Activated CD4-positive, alpha-beta T cell treated with anti-CD3 and anti-CD28 coated beads for 24 hours (primary cell): ENCODE data around the gene DLX1.
"Not testable (repeated sequence)": the region's sequence is repeated elsewhere in the genome, so short reads cannot be mapped to it uniquely, and the experiment has no call there.

Experiments
- DNase-seq, 2 donors: peaks; one replicate each; pipeline ENCODE4 v3.0.0-alpha.2; 2020; ENCODE audit warnings: low read depth in 2 of 2

Gene DLX1

DNA sequence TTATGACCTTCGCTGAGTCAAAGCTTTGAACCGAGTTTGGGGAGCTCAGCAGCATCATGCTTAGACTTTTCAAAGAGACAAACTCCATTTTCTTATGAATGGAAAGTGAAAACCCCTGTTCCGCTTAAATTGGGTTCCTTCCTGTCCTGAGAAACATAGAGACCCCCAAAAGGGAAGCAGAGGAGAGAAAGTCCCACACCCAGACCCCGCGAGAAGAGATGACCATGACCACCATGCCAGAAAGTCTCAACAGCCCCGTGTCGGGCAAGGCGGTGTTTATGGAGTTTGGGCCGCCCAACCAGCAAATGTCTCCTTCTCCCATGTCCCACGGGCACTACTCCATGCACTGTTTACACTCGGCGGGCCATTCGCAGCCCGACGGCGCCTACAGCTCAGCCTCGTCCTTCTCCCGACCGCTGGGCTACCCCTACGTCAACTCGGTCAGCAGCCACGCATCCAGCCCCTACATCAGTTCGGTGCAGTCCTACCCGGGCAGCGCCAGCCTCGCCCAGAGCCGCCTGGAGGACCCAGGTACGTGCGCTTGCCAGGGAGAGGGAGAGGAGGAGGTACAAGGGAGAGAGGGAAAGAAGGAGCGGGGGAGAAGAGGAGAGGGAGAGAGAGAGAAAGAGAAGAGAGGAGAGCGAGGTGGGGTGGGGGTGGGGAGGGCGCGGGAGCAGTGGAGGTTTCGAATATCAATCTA, at the start of gene DLX1:
Gene DLX1 (plus strand): TSS at position 48 of the 700 bp plus-strand sequence. CDS start 171 bp downstream, at position 219.
- no peak for DNase-seq

DNA sequence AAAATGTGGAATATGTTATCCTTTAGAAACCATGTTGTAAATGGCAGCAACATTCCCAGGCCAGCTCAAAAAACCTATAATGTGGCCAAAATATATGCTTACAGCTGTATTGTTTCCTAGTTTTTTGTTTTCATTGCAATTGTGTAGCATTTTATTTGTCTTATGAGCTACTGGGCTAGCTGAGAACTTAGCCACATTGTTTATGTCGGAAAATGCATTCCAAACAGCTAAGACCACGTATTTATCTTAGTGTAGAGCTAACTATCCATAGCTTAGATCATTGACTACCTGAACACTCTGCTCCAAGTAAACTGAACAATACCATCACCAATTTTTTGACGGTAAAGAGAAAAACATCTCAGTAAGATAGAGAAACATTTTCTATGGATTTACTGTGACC, 47.2 kb upstream of the DLX1 start:
- DNase-seq, result no peak

DNA sequence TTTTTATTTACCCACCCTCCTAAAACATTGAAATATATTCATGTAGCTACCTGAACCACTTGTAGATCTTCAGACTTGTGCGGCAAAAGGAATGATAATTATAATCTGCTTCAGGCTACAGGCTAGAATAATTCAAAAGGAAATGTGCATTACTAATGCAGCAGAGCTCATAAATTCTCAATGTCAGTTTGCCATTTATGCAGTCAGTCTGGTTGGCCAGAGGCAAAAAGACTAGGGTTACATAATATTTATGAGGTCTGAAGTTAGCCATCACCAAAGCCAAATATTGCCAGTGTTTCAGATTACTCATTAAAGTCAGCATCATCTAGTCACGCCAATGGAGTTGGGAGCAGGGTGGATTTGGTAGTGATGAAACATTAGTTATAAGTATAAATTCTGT, 46.7 kb upstream of the DLX1 start:
- no peak for DNase-seq

DNA sequence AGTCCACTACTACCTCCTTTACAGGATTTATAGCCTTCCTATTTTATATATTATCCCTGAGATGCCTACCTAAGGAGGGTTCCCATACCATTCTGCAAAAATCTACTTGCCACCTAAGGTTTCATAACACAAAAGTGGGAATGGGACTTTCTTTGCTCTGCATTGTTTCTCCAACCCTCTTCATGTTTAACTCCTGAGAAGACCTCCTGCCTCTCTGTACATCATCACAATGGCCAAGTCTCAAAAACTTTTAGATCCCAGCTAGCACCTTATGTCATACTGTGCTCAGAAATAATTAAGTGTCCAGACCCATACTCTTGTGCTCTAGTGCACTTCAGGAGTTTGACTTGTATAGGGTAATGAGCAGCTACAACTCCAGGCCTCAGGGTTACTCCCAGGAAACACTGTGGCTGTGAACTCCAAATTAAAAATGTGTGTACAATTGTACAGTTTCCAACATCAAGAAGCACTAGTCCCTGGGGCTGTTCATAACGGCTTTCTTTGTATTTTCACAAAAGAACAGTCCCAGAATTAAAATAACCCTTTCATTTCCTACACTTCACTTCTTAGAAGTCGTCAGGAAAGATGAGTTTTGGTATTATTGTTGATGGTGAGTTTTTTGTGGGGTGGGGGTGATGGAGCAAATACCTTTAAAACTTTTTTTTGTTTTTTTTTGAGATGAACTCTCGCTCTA, 46.1 kb upstream of the DLX1 start:
- DNase-seq, result no peak

DNA sequence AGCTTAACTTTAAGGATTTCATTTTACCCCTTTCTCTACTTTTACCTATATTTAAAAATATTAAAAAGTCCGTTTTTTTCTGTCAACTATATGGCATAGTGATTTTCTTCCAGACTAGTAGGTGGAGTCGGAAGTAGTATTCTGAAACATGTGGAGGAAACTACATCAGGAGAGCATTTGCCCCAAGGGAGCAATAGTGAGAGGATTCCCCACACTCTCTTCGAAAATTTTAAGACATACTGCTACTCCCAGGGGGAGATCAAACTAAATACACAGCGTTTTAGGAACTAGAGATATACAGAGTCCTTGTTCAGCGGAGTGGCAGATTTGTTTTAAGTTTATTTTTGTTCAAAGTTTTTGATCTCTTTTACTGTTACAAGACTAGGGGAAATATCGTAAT, 45.0 kb upstream of the DLX1 start:
- DNase-seq, result no peak

DNA sequence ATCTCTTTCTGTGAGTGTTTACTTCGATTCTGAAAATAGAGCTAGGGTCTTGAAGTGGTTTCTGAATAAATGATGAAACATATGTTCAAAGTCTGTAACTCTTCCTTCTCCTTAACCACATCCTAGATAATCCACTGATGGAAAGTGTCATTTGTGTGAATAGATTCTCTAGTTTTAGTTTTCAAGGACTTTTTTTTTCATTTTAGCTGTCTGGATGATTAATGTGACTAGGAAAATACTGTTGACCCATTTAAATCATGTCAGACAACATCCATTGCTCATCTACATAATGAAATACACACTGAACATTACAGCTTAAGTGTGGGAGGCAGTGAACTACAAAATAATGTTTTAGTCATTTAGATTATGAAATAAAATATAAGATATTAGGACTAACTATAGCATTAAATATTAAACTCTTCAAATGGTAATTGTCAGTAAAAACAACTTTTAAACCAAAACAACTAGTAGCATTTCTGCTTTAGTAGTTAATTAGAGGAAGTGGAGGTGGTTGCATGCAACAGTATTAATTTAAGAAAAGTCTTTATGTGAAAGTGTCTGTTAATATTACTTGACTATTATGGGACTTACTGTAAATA, 39.1 kb upstream of the DLX1 start:
- DNase-seq, result no peak

DNA sequence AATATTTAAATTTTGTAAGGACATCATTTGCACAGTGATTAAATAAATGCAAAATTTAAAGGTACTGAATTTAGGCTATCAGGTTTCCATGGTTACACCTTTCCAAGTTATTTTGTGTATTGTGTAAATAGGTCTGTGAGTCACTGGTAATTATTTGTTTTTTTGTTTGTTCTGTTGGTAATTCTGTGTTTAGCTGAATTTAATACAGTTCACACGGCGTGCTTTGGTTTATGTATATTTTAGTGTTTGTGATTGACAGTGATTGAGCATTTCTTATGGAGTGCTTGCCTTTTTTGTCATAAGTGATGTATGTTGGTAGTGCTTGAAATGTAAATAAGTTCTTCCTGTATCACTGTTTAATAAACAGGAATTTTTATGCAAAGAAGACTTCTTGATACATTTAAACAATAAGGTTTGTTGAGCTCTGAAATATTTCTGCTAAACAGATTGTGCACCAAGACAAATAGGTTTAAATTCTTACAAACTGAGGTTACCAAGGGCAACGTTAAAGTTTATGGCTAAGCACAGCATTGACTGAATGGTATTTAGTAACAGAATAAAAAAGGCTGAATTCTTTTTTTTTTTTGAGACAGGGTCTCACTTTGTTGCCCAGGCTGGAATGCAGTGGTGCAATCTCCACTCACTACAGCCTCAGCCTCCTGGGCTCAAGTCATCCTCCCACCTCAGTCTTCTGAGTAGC, 38.3 kb upstream of the DLX1 start:
- DNase-seq, result no peak

DNA sequence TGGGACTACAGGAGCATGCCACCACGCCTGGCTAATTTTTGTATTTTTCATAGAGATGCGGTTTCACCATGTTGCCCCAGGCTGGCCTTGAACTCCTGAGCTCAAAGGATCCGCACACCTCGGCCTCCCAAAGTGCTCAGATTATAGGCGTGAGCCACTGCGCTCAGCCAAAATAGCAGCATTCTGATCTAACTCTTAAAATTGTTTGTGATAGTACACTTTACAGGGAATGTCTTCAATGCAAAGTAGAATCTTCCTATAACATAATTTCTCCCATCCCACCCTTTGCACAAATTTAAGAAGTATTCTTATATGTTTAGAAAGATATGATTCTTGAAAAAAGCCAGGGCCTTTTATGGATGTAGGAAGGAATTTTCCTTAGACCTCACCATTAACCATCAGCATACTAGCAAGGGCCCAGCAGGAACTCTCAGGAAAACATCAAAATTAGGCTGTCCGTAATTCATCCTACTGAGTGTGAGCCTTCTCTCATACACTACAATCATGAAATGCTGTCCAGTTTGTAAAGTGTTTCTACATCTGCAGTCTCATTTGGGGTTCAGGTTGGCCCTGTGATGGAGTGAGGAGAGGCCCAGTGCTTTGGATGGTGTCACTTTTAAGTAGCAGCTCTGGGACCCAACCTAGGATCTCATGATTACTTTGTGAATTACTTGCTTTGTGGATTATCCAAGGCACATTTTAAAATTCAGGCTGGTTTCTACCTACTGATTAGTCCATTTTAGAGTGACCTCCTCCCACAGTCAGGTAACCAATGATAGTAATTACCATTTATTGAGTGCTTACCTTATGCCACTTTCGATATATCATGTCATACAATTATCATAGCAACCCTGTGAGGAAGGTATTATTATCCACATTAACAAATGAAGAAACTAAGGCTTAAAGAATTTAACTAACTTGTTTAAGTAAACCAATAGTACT, 37.5 kb upstream of the DLX1 start:
- DNase-seq, result no peak

DNA sequence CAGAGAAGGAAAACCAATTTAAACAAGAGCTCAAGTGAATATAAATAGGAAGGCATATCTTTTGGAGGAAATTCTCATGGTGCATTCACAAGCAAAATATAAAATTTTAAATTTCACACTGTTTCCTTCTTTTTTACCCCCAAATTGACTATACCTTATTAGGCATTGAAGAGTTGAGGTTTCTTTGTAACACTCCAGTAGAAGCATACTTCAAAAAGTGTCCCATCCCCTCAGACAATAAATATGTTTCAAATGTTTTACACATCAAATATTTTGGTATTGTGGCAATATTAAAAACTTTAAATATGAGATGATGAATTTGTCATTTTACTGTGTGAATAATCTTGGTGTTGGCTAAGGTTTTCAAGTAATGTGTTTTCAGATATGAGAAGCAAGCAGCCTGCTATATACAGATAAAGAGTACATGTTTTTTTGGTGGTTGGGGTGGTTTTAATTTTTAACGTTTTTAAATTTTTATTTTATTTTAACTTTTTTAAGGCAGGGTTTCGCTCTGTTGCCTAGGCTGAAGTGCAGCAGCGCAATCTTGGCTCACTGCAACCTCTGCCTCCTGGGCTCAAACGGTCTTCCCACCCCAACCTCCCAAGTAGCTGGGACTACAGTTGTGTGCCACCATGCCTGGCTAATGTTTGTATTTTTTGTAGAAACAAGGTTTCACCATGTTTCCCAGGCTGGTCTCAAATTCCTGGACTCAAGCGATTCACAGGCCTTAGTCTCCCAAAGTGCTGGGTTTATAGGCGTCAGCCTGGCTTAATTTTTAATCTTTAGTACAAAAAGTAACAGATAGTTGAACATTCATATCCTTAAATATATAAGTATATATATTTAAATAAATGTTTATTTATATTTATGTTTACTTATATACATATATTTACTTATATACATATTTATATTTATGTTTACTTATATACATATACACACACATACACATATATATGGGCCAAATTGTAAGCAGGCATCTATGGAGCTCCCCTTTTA, 36.5 kb upstream of the DLX1 start:
- DNase-seq, result no peak

DNA sequence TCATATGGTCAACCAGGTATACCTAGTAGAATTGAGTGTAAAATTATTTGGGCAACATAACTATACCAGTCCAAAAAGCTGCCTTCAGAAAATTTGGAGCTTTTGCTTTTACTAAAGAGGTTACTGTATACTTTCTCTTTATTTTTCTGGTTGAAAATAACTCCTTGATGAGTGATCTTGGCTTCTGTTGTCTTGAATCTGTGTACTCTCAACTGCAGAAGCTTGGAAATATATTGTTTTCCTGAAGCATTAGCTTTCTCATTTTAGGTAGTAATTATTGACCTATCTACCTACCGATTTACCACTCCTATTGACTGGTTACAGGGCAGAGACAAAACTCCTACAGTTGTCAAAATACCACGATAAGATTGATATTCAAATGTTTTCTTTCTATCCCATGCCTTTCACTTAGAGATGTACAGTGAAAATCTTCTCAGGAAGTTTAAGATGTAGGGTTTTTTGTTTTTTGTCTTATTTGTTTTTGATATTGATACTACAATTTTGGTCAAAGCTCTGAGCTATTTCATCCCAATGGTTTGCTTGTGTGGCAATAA, 35.7 kb upstream of the DLX1 start:
- no peak for DNase-seq

DNA sequence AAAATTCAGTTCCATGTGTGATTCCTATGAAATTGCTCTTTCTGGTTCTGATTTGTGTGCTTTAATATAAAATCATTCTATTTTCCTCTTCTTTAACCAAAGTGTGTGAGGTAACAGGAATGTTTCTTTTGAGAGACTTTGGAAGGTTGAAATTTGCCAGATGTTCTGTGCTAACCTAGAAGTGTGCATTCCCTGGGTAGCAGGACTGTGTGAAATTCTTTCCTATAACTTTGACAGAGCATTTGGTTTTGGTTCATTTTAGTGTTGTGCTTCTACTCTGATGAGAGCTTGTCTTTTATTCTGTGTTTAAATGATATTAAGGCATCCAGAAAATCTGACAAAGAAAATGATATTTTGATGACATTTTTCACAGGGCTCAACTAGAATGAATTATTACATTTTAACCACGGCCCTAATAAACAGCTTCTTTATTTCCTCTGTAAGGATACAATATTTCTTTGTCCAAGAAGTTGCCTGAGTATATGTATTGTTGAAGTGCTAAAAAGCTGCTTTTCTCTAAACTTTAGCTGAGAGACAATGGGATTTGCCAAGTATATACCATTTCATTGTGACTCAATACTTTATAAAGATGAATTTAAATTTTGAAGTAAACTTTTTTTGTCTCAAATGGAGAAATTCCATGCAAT, 34.7 kb upstream of the DLX1 start:
- no peak for DNase-seq

DNA sequence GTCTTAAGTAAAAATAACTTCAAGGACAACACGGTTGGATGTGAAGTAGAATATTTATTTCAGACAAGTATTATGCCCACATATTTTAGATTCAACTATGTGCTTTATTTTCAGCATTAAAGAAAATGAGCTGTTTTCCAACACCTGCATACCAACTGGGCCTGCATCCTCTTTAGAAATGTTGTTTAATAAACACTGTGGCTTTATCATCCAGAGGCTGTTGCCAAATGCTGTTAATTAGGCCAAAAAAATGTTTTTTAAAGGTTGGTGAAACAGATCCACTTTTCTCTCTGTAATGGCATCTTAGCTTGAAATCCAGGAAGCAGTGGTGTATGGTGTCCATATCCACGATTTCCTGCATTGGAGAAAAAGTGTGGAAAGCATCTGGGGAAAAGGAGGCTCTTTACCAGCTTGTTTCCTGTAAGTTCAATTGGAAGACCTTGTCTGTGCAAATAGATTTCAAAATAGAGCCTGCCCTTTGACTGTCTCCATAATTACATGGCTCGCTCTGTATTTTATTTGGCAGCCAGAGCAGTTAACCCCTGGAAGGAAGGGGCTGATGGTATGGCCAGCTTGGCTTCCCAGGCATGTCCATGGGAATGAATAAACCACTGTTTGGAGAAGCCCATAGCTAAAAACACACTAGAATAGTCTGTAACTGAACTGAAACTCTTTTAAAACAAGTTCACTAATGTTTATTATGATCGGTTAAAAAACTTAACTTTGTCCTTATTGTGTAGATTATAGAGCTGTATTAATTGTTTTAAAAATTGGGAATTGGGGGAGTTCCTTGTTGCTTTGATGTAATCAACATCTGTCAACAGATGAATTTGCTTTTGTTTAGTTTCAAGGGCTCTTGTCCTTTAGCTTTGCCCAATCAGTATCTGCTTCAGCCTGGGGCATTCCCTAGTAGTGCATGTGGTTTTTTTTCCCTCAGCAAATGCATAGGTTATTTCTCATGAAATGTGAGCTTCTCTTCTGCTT, 33.0 kb upstream of the DLX1 start:
- DNase-seq, result no peak

DNA sequence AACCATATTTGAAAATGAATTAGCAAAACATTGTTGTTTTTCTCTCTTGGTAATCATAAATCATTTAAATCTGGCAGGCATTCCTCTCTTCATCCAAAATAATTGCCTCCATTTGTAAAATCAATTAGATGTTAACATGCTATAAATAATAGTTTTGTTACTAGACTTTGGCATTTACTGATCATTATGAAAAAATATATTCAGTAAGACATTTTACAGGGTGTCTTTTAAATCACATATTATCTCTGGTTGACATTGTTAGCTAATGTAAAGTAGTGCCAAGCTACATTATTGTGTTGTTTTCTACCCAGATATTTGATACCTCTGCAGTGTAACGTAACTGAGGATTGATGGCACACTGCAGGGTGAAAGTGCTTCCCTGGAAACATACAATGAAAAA, 31.8 kb upstream of the DLX1 start:
- DNase-seq, result no peak

DNA sequence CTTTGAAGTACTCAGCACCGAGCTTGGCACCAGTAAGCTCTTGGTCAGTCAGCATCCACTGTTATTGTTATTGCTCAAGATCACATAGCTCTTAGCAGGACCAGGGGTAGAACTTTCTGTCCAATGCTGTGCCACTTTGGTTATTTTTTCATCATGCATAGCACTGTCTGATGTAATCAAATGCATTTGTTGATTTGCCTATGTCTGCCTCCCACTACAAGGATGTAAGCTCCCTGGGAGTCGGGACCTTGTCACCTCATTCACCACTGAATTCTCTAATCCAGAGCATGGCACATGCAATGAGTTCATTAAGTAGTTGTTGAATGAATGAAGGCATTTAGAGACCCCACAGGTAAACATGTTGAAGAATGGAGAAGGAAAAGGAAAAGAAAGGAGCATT, 29.0 kb upstream of the DLX1 start:
- DNase-seq, result no peak

DNA sequence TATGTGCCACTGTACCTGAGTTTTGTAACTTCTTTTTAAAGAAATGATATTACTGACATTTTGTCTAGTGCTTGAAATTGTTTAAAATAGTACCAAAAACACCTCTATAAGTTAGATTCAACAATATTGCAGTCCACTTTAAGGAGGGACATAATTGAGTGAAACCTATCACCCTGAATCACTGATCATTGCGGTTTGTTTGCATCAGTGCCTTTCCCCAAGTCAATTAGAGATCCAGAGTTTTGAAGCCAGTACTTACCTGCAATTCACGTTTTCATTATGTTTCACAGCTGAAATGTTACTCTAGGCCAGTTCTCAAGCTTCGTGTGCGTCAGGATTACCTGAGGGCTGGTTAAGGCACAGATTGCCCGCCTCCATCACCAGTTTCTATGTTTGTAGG, 26.6 kb upstream of the DLX1 start:
- DNase-seq, result no peak

DNA sequence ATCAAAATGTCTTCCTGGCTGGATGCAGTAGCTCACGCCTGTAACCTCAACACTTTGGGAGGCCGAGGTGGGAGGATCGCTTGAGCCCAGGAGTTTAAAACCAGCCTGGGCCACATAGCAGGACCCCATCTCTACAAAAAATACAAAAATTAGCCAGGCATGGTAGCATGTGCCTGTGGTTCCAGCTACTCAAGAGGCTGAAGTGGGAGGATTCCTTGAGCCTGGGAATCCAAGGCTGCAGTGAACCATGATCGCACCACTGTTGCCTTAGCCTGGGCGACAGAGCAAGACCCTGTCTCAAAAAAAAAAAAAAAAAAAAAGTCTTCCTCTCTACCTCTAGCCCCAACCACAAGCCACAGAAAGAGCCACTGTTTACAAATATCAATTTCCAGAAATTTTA, 25.2 kb upstream of the DLX1 start:
- DNase-seq, result not testable (repeated sequence)

DNA sequence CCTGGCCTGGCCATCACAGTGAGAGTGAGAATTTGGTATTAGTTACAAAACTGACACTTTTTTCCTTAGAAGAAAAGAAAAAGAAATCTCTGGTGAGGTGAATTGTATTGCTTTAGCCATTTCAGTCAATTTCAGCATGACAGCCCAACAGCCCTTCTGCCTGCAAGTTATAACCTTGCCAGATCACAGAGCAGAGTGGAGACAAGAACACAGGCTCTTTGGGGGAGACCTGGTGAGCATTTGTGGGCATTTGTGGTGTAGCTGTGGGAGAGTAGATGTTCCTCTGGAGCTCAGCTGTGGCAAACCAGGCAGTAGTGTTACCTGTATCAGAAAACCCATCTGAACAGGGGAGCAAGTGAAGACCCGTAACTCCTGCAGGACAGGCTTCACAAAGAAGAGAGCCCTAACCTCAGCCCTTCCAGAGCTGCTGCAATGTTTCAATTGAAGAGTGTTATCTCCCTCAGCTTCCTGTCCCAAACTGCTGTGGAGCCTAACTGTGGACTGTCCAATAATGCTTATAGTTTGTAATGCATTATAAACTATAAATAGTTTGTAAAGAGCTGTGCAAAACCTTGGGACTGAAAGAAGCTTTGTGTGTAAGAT, 22.8 kb upstream of the DLX1 start:
- DNase-seq, result no peak

DNA sequence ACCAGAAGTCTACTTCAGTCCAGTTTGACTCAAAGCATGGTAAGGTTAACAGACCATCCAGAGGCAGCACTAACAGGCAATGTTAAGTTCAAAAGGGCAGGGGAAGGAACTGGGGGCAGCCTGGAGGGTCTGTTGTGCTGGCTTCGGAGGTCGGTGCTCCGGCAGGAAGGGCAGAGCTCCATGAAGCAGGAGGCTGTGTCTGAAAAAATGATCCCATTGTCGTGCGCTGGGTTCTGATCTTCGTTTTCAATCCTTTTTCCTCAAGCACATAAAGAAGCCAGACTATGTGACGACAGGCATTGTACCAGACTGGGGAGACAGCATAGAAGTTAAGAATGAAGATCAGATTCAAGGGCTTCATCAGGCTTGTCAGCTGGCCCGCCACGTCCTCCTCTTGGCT, 21.9 kb upstream of the DLX1 start:
- DNase-seq, result no peak
